GM08714 (cell line): ENCODE data around the gene C2orf69.

Experiments
- H3K4me3 ChIP-seq: fragments of 200-500 bp; sonication (Bioruptor generic); 2 replicates; pipeline ENCODE4 v1.5.1; 2014; ENCODE audit warnings: mild to moderate bottlenecking, low read length, inconsistent platforms
- ZNF274 ChIP-seq: IDR thresholded peaks from 2 replicates; pipeline ENCODE4 v1.6.1; 2012; ENCODE audit warnings: mild to moderate bottlenecking, low read depth, low read length

The C2orf69 gene

GRCh38 chr2:199966976-199967375, 55.9 kb downstream of the C2orf69 start:
- H3K4me3 ChIP-seq, result no peak overlapping the region
- TF ChIP-seq ZNF274, result no peak

GRCh38 chr2:199968126-199968525, 57.0 kb downstream of the C2orf69 start:
- H3K4me3 ChIP-seq, result no peak overlapping the region
- no peak for TF ChIP-seq ZNF274

- no peak overlapping the region for H3K4me3 ChIP-seq
- no peak for TF ChIP-seq ZNF274
Measured at GRCh38 chr2:199972088-199972626, 61.1 kb downstream of the C2orf69 start.

- no peak for TF ChIP-seq ZNF274
- no peak overlapping the region for H3K4me3 ChIP-seq
Measured at GRCh38 chr2:199973703-199974102, 62.6 kb downstream of the C2orf69 start.

- no peak for TF ChIP-seq ZNF274
- no peak overlapping the region for H3K4me3 ChIP-seq
Measured at GRCh38 chr2:199975273-199975895, 64.3 kb downstream of the C2orf69 start.
